HL-60/S4 treated with phorbol 12-myristate 13-acetate at 8.2 ng/mL for 4 days and 3 days (cell line): Measurements from ENCODE around the gene MACROD1.

Source experiments
- in situ Hi-C: fragments of 300-500 bp; cut with MboI; formaldehyde crosslinking; loops from 2 replicates; pipeline ENCODE4 v1.15.0; 2022; ENCODE audit warnings: low sequenced_read_pairs

Gene MACROD1

DNA sequence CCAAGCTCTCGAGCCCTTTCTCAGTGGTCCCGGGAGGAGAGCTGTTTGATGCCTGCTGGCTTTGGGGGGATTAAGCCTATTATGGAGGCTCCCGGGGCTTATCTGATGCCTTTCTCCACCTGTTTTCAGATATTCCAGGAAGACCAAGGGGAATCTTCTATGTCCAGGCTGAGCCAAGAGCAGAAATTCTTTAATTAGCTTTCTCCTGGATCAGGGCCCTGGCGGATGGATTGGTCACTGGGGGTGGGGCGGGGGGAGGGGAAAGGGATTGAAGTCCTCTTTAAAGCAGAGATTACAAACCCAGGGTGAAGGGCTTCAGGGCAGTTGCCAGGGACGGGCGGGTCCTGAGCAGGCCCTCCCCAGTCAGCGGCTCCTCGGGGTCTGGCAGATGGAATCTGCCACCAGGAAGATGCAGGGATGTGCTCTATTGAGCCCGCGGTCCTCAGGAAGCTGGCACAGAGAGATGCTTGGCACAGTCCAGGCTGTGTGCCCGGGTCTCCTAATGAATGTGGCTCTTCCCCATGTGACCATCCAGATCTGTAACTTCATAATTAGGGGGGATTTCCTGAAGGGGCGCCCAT lies 33.6 kb downstream of the MACROD1 start:
- in situ Hi-C loops, result no loop called here

DNA sequence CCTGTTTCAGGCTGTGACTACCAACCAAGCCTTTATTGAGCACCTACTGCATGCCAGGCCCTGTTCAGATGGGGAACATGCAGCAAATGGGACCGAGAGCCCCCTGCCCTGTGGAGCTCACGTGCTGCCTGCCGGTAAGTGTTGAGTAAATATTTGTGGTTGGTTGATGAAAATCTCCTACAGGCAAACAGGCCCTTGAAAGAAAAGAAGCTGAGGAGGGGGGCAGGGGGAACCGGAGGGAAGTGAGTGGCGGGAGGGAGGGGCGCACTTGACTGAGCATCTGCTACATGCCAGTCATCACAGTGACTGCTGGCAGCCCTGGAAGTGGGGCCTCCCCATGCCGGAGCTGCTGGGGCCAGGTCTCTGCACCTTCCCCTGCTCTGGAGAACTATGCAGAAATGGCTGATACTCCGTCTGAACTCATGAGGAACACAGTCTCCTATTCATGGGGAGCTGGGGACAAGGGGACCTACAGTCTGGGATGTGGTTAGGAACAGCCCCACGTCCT lies 34.2 kb downstream of the MACROD1 start:
- in situ Hi-C loops, result no loop called here

DNA sequence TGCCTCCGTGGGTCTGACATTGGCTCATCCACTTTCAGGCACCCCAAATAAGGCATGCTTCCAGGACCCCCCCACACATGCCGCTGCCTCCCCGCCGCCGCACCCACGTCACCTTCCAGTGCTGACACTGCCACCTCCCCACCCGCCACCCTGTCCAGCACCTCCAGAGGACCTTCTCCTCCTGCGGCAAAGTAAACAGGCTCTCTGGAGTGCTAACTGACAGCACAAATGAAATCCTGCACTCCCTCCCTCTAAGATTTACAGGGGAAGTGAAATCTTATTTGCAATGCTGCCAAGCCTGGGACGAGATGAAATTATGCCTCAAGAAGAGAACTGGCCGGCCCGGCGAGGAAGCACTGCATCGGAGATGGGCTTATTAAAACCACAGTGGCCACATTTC lies 35.3 kb downstream of the MACROD1 start:
- in situ Hi-C loops, result no loop called here

DNA sequence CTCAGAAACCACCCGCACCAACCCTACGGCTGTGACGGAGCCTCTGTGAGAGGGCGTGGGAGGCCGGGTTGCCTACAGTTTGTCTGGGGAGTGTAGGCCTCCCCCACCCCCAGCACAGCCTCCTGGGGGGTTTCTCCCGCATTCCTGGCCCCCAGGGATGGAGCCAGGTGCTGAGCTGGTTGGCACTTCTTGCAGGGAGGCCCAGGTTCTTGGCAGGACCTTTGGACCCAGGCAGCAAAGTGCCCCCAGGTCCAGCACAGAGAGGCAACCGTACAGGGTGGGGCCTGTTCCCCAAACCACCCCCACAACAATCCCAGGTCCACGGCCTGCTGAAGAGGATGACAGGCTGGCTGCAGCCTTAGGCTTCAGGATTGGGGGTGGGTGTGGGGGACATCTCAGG lies 36.5 kb downstream of the MACROD1 start:
- in situ Hi-C loops, result no loop called here

DNA sequence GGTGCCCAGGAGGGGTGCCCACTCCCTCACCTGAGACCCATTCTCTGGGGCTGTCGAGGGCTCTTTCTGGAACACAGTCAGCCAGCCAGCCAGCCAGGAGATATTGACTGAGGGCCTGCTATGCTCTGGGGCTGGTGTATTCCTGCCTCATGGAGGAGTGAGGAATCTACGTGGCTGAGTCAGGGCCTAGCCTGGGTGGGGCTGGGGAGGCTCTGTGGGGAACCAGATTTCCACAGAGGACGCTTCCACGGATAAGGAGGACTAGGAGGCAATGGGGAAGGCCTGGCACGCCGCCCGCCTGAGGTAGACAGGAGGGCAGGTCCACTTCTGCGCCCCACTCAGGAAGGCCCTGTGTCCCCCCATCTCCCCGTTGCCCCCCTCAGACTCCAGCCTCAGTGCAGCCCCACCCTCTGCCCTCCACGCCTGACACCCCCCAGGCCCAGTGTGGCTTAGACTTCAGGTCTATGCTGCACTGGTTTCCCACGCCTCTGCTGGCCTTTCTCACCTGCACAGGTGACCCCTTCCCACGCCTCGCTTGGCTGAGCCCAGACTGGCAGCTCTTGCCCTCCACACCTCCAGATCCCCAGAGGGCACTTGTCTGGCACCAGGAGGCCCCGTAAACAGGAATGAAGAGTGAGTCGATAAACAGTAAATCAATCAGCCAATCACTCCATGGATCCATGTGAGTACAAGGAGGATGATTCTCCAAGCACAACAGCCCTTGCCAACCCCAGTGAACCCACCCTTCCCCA lies 37.5 kb downstream of the MACROD1 start:
- in situ Hi-C loops, result no loop called here

GRCh38 chr11:64127267-64128072 lies 38.4 kb downstream of the MACROD1 start:
- in situ Hi-C loops, result no loop called here

- in situ Hi-C loops, result no loop called here
These were observed 39.1 kb downstream of the MACROD1 start for GRCh38 chr11:64126796-64127195.

GRCh38 chr11:64126371-64126770 lies 39.5 kb downstream of the MACROD1 start:
- in situ Hi-C loops, result no loop called here

- in situ Hi-C loops, result no loop called here
These were observed 40.2 kb downstream of the MACROD1 start for GRCh38 chr11:64125676-64126075.

GRCh38 chr11:64124147-64124546 lies 41.8 kb downstream of the MACROD1 start:
- in situ Hi-C loops, result no loop called here

- in situ Hi-C loops, result no loop called here
These were observed 42.2 kb downstream of the MACROD1 start for GRCh38 chr11:64123679-64124078.

- in situ Hi-C loops, result no loop called here
These were observed 43.2 kb downstream of the MACROD1 start for GRCh38 chr11:64122411-64123410.

DNA sequence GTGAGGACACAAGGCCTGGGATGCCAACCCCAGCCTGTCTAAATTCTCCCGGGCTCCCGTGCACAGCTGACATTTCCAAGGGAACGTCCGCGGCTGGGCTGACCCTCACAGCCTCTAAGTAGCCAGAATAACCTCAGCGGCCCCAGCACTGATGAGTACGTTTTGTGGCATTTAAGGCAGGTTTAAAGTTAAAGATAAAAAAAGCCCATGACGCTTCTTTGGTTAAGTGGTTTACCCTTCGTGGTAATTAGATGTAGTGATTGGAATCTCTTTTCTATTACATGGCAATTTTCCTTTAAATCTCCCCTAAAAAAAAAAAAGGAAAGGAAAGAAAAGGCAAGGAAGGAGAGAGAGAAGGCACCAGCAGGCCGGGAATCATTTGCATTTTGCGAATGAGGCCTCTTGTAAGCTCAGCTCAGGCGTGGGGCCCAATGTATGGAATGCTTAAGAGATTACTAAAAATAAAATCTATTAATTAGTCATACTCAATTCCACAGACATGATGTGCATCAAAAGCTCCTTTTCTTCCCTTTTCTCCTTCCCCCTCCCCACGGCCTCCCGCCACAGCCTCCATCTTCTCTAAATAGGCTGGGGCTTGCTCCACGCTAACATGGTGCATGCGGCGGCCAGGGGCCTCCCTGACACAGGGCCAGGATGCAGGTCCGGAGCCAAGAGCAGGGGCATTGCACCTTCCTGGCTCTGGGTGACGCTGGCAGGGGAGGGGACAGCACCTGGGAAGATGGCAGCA lies 44.1 kb downstream of the MACROD1 start:
- in situ Hi-C loops, result no loop called here

DNA sequence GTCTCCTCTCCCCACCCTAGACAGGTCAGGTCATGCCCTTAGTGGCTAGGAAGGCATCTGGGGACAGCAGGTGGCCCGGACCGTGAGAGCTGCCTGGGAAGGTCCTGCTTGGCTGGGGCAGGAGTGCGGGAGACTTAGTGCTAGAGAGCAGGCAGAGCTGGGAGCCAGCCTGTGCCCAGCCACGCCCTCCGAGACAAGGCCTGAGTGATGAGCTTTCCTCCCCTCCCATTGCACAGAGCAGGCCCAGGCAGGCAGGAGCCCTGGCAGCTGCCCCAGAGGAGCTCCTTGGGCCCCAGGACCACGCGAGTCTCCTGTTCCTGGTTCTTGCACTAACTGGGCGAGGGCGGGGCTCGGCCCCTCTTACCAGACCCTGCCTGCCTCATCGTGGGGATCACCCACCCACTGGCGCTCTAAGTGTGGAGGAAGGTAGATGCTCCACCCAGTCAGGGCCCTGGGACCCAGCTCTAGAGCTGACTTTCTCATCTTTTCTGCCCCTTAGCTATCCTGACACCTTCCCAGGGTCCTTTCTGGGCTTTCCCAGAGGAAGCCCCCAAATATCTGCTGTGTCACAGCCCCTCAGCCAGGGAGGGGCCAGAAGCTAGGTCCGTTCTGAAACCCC lies 44.9 kb downstream of the MACROD1 start:
- in situ Hi-C loops, result no loop called here

DNA sequence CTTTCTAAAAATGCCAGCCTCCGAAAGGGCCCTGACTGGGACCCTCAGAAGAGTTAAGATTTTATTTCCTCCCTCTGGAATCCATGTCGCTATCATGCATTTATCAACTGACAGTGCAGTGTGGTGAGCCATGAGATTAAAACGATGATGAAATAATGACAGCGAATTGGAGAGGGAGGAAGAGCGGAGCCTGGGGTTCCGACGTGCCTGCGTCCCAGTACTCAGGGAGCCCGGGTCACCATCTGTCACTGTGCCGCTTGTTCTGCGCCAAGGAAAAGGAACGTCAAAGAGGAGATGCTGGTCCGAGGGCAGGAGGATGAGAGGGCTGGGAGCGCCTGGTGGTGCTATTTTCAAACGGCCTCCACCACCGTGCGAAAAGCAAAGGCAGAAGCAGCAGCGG lies 46.2 kb downstream of the MACROD1 start:
- in situ Hi-C loops, result no loop called here

GRCh38 chr11:64118876-64119665 lies 46.8 kb downstream of the MACROD1 start:
- in situ Hi-C loops, result no loop called here

GRCh38 chr11:64117763-64118459 lies 48.0 kb downstream of the MACROD1 start:
- in situ Hi-C loops, result no loop called here
